Gastroesophageal sphincter (tissue), 3 donors: ENCODE data around the gene TEX2.

Experiments
- CTCF ChIP-seq, 4 experiments: fragments of 200-600 bp in 2 of 4; fragments of 450-650 bp in 2 of 4; sonication (generic) in 1 of 4; IDR thresholded peaks; one replicate each; pipeline ENCODE4 v1.5.1; 2017 to 2019; ENCODE audit warnings: antibody characterized with exemption in 4 of 4, mild to moderate bottlenecking in 2 of 4, moderate library complexity in 2 of 4
- POLR2A ChIP-seq, 2 donors: fragments of 450-650 bp; IDR thresholded peaks; one replicate each; pipeline ENCODE4 v1.6.1; 2017; ENCODE audit warnings: antibody characterized with exemption in 2 of 2, mild to moderate bottlenecking in 2 of 2, moderate library complexity in 1 of 2
- POLR2AphosphoS5 ChIP-seq: sonication (generic); formaldehyde crosslinking; IDR thresholded peaks from one replicate; pipeline ENCODE4 v1.6.1; 2017; ENCODE audit warnings: antibody characterized with exemption

GRCh38 chr17:64253470-64253869 lies 9.6 kb downstream of the TEX2 start:
- TF ChIP-seq CTCF (IDR thresholded peaks at IDR 0.05) (no peak), POLR2A (IDR thresholded peaks at IDR 0.05) (no peak), POLR2AphosphoS5 (no peak)
